Measurements from ENCODE around the gene DEPDC1B. TPM values are rescaled to one million over a fixed set of nuclear protein-coding genes. Genes with fewer than 3 reads are reported as not detected.

DEPDC1B gene
- total RNA-seq, 1 experiment from 2014 or later, result 63.1 TPM

DNA sequence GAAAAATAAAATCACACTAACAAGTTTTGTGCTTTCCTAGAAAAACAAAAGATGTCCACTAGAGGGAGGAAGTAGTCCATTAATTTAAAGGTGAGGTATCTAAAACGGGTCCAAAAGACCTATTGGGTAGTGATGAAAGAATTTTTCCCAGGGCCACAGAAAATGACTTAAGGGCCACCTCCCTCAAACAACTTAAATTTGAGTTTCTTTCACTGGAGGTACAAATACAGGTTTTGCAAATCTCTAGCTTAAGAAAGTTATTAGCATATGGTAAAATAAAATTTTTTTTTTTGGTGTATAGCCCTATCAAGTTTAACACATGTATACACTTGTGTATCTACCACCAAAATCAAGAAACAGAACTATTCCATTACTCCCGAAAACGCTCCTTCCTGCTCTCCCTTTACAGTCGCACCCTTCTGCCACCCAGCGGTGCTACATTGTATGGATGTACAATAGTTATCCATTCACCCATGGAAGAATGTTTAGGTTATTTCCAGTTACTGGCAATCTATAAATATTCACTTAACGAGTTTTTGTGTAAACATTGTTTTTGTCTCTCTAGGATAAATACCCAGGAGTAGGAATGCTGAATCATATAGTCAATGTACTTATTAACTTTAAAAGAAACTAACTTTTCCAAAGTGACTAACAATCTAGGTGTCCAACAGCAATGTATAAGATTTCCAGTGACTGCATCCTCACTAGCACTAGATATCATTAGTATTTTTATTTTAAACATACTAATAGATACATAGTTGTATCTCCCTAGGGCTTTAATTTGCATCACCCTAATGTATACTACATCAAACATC, 21.9 kb downstream of the DEPDC1B start:
- no TSS peak for BruUV-seq (replicated peaks)
- CTCF ChIA-PET, result interaction anchor here (1.4 kb wide), 1 partner anchor 21 kb away, joined by 7 read pairs; the partner anchor contains the start of gene DEPDC1B
- Mint-ChIP-seq H3K9me3 (ENCODE audit: low read depth, unreplicated experiment) (no peaks in the 10 kb centered on the region), H3K27me3 (ENCODE audit: unreplicated experiment) (no peaks in the 10 kb centered on the region), H3K27ac (ENCODE audit: unreplicated experiment) (peak overlapping the region; percentile 35), H3K4me3 (ENCODE audit: low read depth, unreplicated experiment) (peak overlapping the region; percentile 45), H3K4me1 (ENCODE audit: low read depth, unreplicated experiment) (peaks cover 77% of the 10 kb centered on the region), H3K36me3 (ENCODE audit: insufficient read depth, unreplicated experiment) (peaks cover 26% of the 10 kb centered on the region)
- intact Hi-C loops (cut with micrococcal nuclease; ENCODE audit: unreplicated experiment), result loop anchor here (1.0 to 5.0 kb wide), 3 partner anchors 34 to 205 kb away; partner anchors contain the start of gene ELOVL7
- TF ChIP-seq, protein P1, sequence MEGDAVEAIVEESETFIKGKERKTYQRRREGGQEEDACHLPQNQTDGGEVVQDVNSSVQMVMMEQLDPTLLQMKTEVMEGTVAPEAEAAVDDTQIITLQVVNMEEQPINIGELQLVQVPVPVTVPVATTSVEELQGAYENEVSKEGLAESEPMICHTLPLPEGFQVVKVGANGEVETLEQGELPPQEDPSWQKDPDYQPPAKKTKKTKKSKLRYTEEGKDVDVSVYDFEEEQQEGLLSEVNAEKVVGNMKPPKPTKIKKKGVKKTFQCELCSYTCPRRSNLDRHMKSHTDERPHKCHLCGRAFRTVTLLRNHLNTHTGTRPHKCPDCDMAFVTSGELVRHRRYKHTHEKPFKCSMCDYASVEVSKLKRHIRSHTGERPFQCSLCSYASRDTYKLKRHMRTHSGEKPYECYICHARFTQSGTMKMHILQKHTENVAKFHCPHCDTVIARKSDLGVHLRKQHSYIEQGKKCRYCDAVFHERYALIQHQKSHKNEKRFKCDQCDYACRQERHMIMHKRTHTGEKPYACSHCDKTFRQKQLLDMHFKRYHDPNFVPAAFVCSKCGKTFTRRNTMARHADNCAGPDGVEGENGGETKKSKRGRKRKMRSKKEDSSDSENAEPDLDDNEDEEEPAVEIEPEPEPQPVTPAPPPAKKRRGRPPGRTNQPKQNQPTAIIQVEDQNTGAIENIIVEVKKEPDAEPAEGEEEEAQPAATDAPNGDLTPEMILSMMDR (IDR thresholded peaks at IDR 0.05; ENCODE audit: unreplicated experiment), result peak; percentile 54
- DNase-seq, result no peak

- intact Hi-C loops (cut with micrococcal nuclease; ENCODE audit: unreplicated experiment), result loop anchor here (5.0 kb wide), 1 partner anchor 37 kb away; no protein-coding TSS in a partner anchor
- TF ChIP-seq, protein P1 (IDR thresholded peaks at IDR 0.05; ENCODE audit: unreplicated experiment), result no peak
- CTCF ChIA-PET, result interaction anchor here (1.0 to 1.3 kb wide), 3 partner anchors 10 to 29 kb away, joined by 3 to 6 read pairs (median 3); partner anchors contain the start of gene DEPDC1B
- Mint-ChIP-seq H3K4me1 (ENCODE audit: low read depth, unreplicated experiment) (peaks cover 95% of the 10 kb centered on the region), H3K36me3 (ENCODE audit: insufficient read depth, unreplicated experiment) (peaks cover 14% of the 10 kb centered on the region), H3K27ac (ENCODE audit: unreplicated experiment) (peak overlapping the region; percentile 72), H3K4me3 (ENCODE audit: low read depth, unreplicated experiment) (peak overlapping the region; percentile 32), H3K27me3 (ENCODE audit: unreplicated experiment) (no peaks in the 10 kb centered on the region), H3K9me3 (ENCODE audit: low read depth, unreplicated experiment) (no peaks in the 10 kb centered on the region)
- no TSS peak for BruUV-seq (replicated peaks)
- DNase-seq, result no peak
Observed at GRCh38 chr5:60675286-60675685, 24.7 kb downstream of the DEPDC1B start.

DNA sequence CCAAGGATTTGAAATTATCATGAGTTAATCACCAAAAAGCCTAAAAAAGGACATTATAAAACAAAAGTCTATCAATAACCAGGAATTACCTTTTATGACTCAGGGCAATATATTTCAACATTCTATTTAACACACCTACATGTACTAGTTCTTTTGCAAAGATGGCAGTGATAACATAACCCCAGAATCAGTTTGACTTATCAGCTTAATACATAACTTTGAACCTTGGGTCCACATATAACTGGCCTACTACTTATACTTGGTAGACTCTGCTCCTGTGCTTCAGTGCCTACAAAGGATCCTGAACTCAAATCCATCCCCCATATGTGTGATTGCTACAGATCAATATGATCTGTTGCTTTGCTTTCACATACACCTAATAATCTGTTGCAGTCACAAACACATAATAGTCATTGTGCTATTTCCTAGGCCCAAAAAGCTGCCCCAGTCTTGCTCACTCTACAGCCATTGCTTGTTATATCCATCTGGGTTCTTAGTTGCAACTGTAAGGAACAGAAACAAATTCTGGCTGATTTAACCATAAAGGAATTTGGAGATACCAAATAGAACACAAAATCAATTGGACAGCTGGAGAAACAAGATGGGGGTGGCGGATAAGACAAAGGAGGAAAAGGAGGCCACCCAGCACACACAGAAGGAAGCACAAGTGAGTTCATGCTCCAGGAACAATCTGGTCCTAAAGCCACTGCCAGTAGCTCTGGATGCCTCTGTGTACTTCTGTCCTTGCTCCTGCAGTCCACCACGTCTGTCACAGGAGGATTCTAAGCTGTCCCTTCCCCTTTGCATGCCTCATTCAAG, 25.5 kb downstream of the DEPDC1B start:
- CTCF ChIA-PET, result interaction anchor here (1.0 to 1.2 kb wide), 3 partner anchors 10 to 168 kb away, joined by 3 read pairs; no protein-coding TSS in a partner anchor
- TF ChIP-seq, protein P1 (IDR thresholded peaks at IDR 0.05; ENCODE audit: unreplicated experiment), result no peak
- BruUV-seq (replicated peaks), result no TSS peak
- no peak for DNase-seq
- H3K36me3 Mint-ChIP-seq (ENCODE audit: insufficient read depth, unreplicated experiment), result peaks cover 16% of the 10 kb centered on the region
- H3K4me1 Mint-ChIP-seq (ENCODE audit: low read depth, unreplicated experiment), result peaks cover 93% of the 10 kb centered on the region
- H3K9me3 Mint-ChIP-seq (ENCODE audit: low read depth, unreplicated experiment), result no peaks in the 10 kb centered on the region
- H3K27ac Mint-ChIP-seq (ENCODE audit: unreplicated experiment), result peak overlapping the region; percentile 72
- no peaks in the 10 kb centered on the region for H3K27me3 Mint-ChIP-seq (ENCODE audit: unreplicated experiment)
- intact Hi-C loops (cut with micrococcal nuclease; ENCODE audit: unreplicated experiment), result loop anchor here (5.0 kb wide), 2 partner anchors 38 to 862 kb away; no protein-coding TSS in a partner anchor
- peak overlapping the region; percentile 32 for H3K4me3 Mint-ChIP-seq (ENCODE audit: low read depth, unreplicated experiment)

DNA sequence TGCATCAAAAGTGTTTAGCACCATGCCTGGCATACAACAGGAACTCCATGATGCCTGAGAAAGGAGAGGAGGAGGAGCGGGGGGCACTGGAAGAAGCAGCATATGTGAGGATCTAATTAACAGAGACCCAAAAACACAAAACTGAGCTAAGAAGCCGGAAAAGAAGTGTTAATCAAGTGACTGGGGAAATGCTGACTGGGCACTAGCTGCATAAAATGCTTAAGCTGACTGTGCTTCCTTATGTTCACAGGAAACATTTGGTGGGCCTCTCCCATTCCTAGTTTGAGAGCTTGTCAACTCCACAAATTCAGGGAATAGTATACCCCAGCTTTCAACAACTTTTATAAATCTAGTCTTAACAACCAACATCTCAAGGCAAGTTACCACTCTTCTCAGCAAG, 26.6 kb downstream of the DEPDC1B start:
- Mint-ChIP-seq H3K27me3 (ENCODE audit: unreplicated experiment) (no peaks in the 10 kb centered on the region), H3K9me3 (ENCODE audit: low read depth, unreplicated experiment) (no peaks in the 10 kb centered on the region), H3K4me3 (ENCODE audit: low read depth, unreplicated experiment) (peak overlapping the region; percentile 22), H3K36me3 (ENCODE audit: insufficient read depth, unreplicated experiment) (peaks cover 16% of the 10 kb centered on the region), H3K27ac (ENCODE audit: unreplicated experiment) (peak overlapping the region; percentile 55), H3K4me1 (ENCODE audit: low read depth, unreplicated experiment) (peaks cover 81% of the 10 kb centered on the region)
- TF ChIP-seq, protein P1 (IDR thresholded peaks at IDR 0.05; ENCODE audit: unreplicated experiment), result no peak
- DNase-seq, result no peak
- intact Hi-C loops (cut with micrococcal nuclease; ENCODE audit: unreplicated experiment), result loop anchor here (5.0 kb wide), 1 partner anchor 861 kb away; no protein-coding TSS in a partner anchor
- no TSS peak for BruUV-seq (replicated peaks)
- CTCF ChIA-PET, result interaction anchor here (0.5 to 1.0 kb wide), 3 partner anchors 13 to 90 kb away, joined by 3 to 6 read pairs (median 4); partner anchors contain the start of gene DEPDC1B
